H9 (cell line): ENCODE measurements around the gene ERFL. TPM values are rescaled to one million over a fixed set of nuclear protein-coding genes. Genes with fewer than 3 reads are reported as not detected.

Source experiments
- DNase-seq: peaks from one replicate; pipeline ENCODE4 v3.0.0-alpha.2; 2017
- H2AFZ ChIP-seq: one replicate; pipeline ENCODE4 v1.6.1; 2013; ENCODE audit warnings: mild to moderate bottlenecking, low read length, control low read depth, moderate library complexity
- H2AK5ac ChIP-seq: 2 replicates; pipeline ENCODE4 v1.6.1; 2013; ENCODE audit warnings: low read length, control low read depth, mixed read lengths; ENCODE audit not compliant: insufficient read length
- H2BK120ac ChIP-seq: one replicate; pipeline ENCODE4 v1.6.1; 2013; ENCODE audit warnings: low read depth, mild to moderate bottlenecking, low read length, control low read depth, inconsistent platforms; ENCODE audit not compliant: poor library complexity, severe bottlenecking
- H2BK12ac ChIP-seq: 2 replicates; pipeline ENCODE4 v1.6.1; 2013; ENCODE audit warnings: low read length, control low read depth, mixed read lengths, low read depth; ENCODE audit not compliant: insufficient read length
- H2BK15ac ChIP-seq: 2 replicates; pipeline ENCODE4 v1.6.1; 2013; ENCODE audit warnings: low read depth, low read length, control low read depth
- H2BK20ac ChIP-seq: one replicate; pipeline ENCODE4 v1.6.1; 2013; ENCODE audit warnings: low read depth, mild to moderate bottlenecking, low read length, control low read depth, inconsistent platforms; ENCODE audit not compliant: poor library complexity, severe bottlenecking
- H2BK5ac ChIP-seq: 2 replicates; pipeline ENCODE4 v1.6.1; 2013; ENCODE audit warnings: low read length, control low read depth, mixed read lengths; ENCODE audit not compliant: insufficient read length
- H3K14ac ChIP-seq: 2 replicates; pipeline ENCODE4 v1.6.1; 2013; ENCODE audit warnings: low read length, control low read depth; ENCODE audit not compliant: insufficient read depth
- H3K18ac ChIP-seq: 2 replicates; pipeline ENCODE4 v1.6.1; 2013; ENCODE audit warnings: low read depth, mild to moderate bottlenecking, mixed read lengths, low read length, control low read depth; ENCODE audit not compliant: insufficient read length
- H3K23ac ChIP-seq: 2 replicates; pipeline ENCODE4 v1.6.1; 2013; ENCODE audit warnings: low read length, control low read depth, mixed read lengths, low read depth; ENCODE audit not compliant: insufficient read length
- H3K23me2 ChIP-seq: 2 replicates; pipeline ENCODE4 v1.6.1; 2013; ENCODE audit warnings: low read depth, mild to moderate bottlenecking, mixed read lengths, low read length, control low read depth; ENCODE audit not compliant: insufficient read length, poor library complexity, severe bottlenecking
- H3K27ac ChIP-seq: 2 replicates; pipeline ENCODE4 v1.5.1; 2013; ENCODE audit warnings: low read length, control low read depth, mixed read lengths, low read depth; ENCODE audit not compliant: insufficient read length
- H3K27me3 ChIP-seq: 2 replicates; pipeline ENCODE4 v1.6.1; 2013; ENCODE audit warnings: low read length, control low read depth, inconsistent platforms; ENCODE audit not compliant: insufficient read depth
- H3K4ac ChIP-seq: 2 replicates; pipeline ENCODE4 v1.6.1; 2013; ENCODE audit warnings: low read depth, mild to moderate bottlenecking, control low read depth, inconsistent platforms, low read length, moderate library complexity
- H3K4me1 ChIP-seq: 2 replicates; pipeline ENCODE4 v1.6.1; 2013; ENCODE audit warnings: low read length, control low read depth, inconsistent platforms; ENCODE audit not compliant: insufficient read depth
- H3K4me2 ChIP-seq: 2 replicates; pipeline ENCODE4 v1.6.1; 2013; ENCODE audit warnings: low read length, control low read depth, mixed read lengths; ENCODE audit not compliant: insufficient read length, insufficient read depth
- H3K56ac ChIP-seq: 2 replicates; pipeline ENCODE4 v1.6.1; 2013; ENCODE audit warnings: low read depth, mild to moderate bottlenecking, mixed read lengths, low read length, control low read depth; ENCODE audit not compliant: insufficient read length
- H3K79me1 ChIP-seq: 2 replicates; pipeline ENCODE4 v1.6.1; 2013; ENCODE audit warnings: low read depth, mild to moderate bottlenecking, moderate library complexity, low read length, control low read depth, inconsistent platforms; ENCODE audit not compliant: insufficient read depth, poor library complexity, severe bottlenecking
- H3K79me2 ChIP-seq: 2 replicates; pipeline ENCODE4 v1.6.1; 2013; ENCODE audit warnings: low read length, control low read depth, inconsistent platforms; ENCODE audit not compliant: insufficient read depth
- H3K9ac ChIP-seq: 2 replicates; pipeline ENCODE4 v1.6.1; 2013; ENCODE audit warnings: low read length, control low read depth, mixed read lengths; ENCODE audit not compliant: insufficient read length; ENCODE audit errors: extremely low read depth
- H3K9me3 ChIP-seq: one replicate; pipeline ENCODE4 v1.6.1; 2013; ENCODE audit warnings: low read depth, low read length, inconsistent platforms; ENCODE audit not compliant: control insufficient read depth
- H3T11ph ChIP-seq: one replicate; pipeline ENCODE4 v1.6.1; 2013; ENCODE audit warnings: mild to moderate bottlenecking, low read length, control low read depth, inconsistent platforms
- H4K20me1 ChIP-seq: one replicate; pipeline ENCODE4 v1.6.1; 2013; ENCODE audit not compliant: control insufficient read depth, insufficient read length, insufficient read depth
- H4K5ac ChIP-seq: 2 replicates; pipeline ENCODE4 v1.6.1; 2013; ENCODE audit warnings: low read depth, mild to moderate bottlenecking, mixed read lengths, low read length, control low read depth; ENCODE audit not compliant: insufficient read length
- H4K8ac ChIP-seq: replicated peaks from 2 replicates; pipeline ENCODE4 v1.6.1; 2013; ENCODE audit warnings: low read length, control low read depth, mixed read lengths, low read depth; ENCODE audit not compliant: insufficient read length
- H4K91ac ChIP-seq: 2 replicates; pipeline ENCODE4 v1.6.1; 2013; ENCODE audit warnings: low read depth, mild to moderate bottlenecking, moderate library complexity, mixed read lengths, low read length, control low read depth; ENCODE audit not compliant: insufficient read length
- H3K27ac Mint-ChIP-seq, 3 experiments: 2 replicates in 2 of 3; 3 replicates in 1 of 3; pipeline ENCODE4 v1.8.0; 2020 to 2021; ENCODE audit warnings: mixed read lengths in 3 of 3, mild to moderate bottlenecking in 1 of 3, moderate library complexity in 1 of 3
- H3K27me3 Mint-ChIP-seq: 2 replicates; pipeline ENCODE4 v1.8.0; 2021; ENCODE audit warnings: low read depth, mild to moderate bottlenecking, moderate library complexity, mixed read lengths
- H3K36me3 Mint-ChIP-seq, 3 experiments: 2 replicates in 2 of 3; 3 replicates in 1 of 3; pipeline ENCODE4 v1.8.0; 2020 to 2021; ENCODE audit warnings: low read depth in 3 of 3, mixed read lengths in 3 of 3; ENCODE audit not compliant: insufficient read depth in 1 of 3
- H3K4me1 Mint-ChIP-seq, 2 experiments: 2 replicates each; pipeline ENCODE4 v1.8.0; 2020; ENCODE audit warnings: mixed read lengths in 2 of 2
- H3K4me3 Mint-ChIP-seq, 2 experiments: 2 replicates in 1 of 2; 3 replicates in 1 of 2; pipeline ENCODE4 v1.8.0; 2020 to 2021; ENCODE audit warnings: mild to moderate bottlenecking in 2 of 2, mixed read lengths in 2 of 2, moderate library complexity in 1 of 2
- H3K9me3 Mint-ChIP-seq, 2 experiments: 2 replicates in 1 of 2; 3 replicates in 1 of 2; pipeline ENCODE4 v1.8.0; 2020; ENCODE audit warnings: mild to moderate bottlenecking in 2 of 2, mixed read lengths in 2 of 2, moderate library complexity in 1 of 2
- CTCF ChIP-seq: fragments of 200-600 bp; sonication (generic); conservative IDR thresholded peaks from 3 replicates; pipeline ENCODE4 v1.8.0; 2021; ENCODE audit warnings: antibody characterized with exemption, mild to moderate bottlenecking
- WGBS: extraction: QIAGEN DNeasy Blood & Tissue Kit; methylation state at CpG from one replicate; pipeline ENCODE4 v1.1.7; 2013; ENCODE audit warnings: missing lambda C conversion rate, low lambda C conversion rate, mixed read lengths; ENCODE audit not compliant: insufficient read length; ENCODE audit errors: extremely low coverage; 5-methylcytosine and 5-hydroxymethylcytosine counted together
- total RNA-seq: library from RNA; stranded (reverse); gene quantifications from 2 replicates; pipeline ENCODE4 v1.2.1, GENCODE V29; 2021

The ERFL gene
- total RNA-seq, 1 experiment from 2014 or later: 0.22 TPM

- Histone ChIP-seq H2AK5ac (no peak overlapping the region), H3K56ac (no peak overlapping the region), H3K79me2 (no peaks in the 10 kb centered on the region), H3K14ac (no peak overlapping the region), H2BK15ac (no peak overlapping the region), H3K4ac (no peak overlapping the region), H3K9ac (no peak overlapping the region), H2AFZ (no peak overlapping the region), H3K79me1 (no peaks in the 10 kb centered on the region), H2BK120ac (no peak overlapping the region), H3K23ac (no peak overlapping the region), H4K20me1 (no peaks in the 10 kb centered on the region), H3K27ac (no peak overlapping the region), H2BK20ac (no peak overlapping the region), H4K5ac (no peak overlapping the region), H2BK5ac (no peak overlapping the region), H3K27me3 (peaks cover 85% of the 10 kb centered on the region), H3K4me1 (peaks cover 5% of the 10 kb centered on the region; the same call in 1 of the 2 replicates), H4K8ac (no peak overlapping the region), H4K91ac (no peak overlapping the region), H2BK12ac (no peak overlapping the region), H3K23me2 (peaks cover 2% of the 10 kb centered on the region), H3K4me2 (no peak overlapping the region), H3K9me3 (no peaks in the 10 kb centered on the region), H3K18ac (no peak overlapping the region), H3T11ph (no peak overlapping the region)
- Mint-ChIP-seq H3K27me3 (no peaks in the 10 kb centered on the region; the same call in none of the 2 replicates), H3K36me3 (no peaks in the 10 kb centered on the region), H3K27ac (no peak overlapping the region), H3K9me3 (peaks cover 0 to 3% of the 10 kb centered on the region in 2 experiments; a peak in 3 of 5 replicates), H3K4me1 (peaks cover 24 to 54% of the 10 kb centered on the region in 2 experiments), H3K4me3 (peak overlapping the region in 1 of 2 experiments; percentile 28; a peak in 2 of 5 replicates)
- DNase-seq: no peak
- no peak for TF ChIP-seq CTCF
- WGBS: no CpG with 5 or more reads among the region's 11 CpGs
Observed at GRCh38 chr19:41932259-41932719, 4.0 kb upstream of the ERFL start.
